AG04450 (cell line): ENCODE data around the gene CREG1. TPM values are rescaled to one million over a fixed set of nuclear protein-coding genes. Genes with fewer than 3 reads are reported as not detected.

Experiments
- CTCF ChIA-PET: fragments of 300-600, 350-600 bp; formaldehyde crosslinking; extraction: SDS; loops from one replicate; lab custom pipeline; 2022; ENCODE audit warnings: antibody characterized with exemption, inconsistent platforms; lab: Charles Lee
- POLR2A ChIA-PET: fragments of 350-600 bp; formaldehyde crosslinking; extraction: SDS; loops from one replicate; lab custom pipeline; 2021; ENCODE audit warnings: antibody characterized with exemption, inconsistent platforms; lab: Yijun Ruan, JAX
- DNase-seq: peaks from one replicate; pipeline ENCODE4 v3.0.0-alpha.2; 2011; ENCODE audit warnings: low read depth, low spot score
- H3K27ac ChIP-seq: one replicate; pipeline ENCODE4 v1.5.1; 2012; ENCODE audit warnings: low read depth, low read length, control low read depth
- H3K27me3 ChIP-seq: one replicate; pipeline ENCODE4 v1.6.0; 2012; ENCODE audit warnings: low read length; ENCODE audit not compliant: control insufficient read depth, insufficient read depth
- H3K4me3 ChIP-seq: 2 replicates; pipeline ENCODE4 v1.5.1; 2011; ENCODE audit warnings: mild to moderate bottlenecking, low read depth, low read length, control low read depth
- H3K9me3 ChIP-seq: 2 replicates; pipeline ENCODE4 v1.5.1; 2012; ENCODE audit warnings: low read length; ENCODE audit not compliant: control insufficient read depth, insufficient read depth
- CTCF ChIP-seq: IDR thresholded peaks from 2 replicates; pipeline ENCODE4 v1.5.1; 2011; ENCODE audit warnings: low read depth, low read length, control low read depth, inconsistent platforms
- polyA plus RNA-seq: library from polyadenylated mRNA; depleted of rRNA; stranded (reverse); fragments of >200 nt; gene quantifications from 2 replicates; pipeline ENCODE4 v1.2.3, GENCODE V29; 2011

CREG1 gene
- polyA plus RNA-seq, 1 experiment: 31.2 TPM

- TF ChIP-seq CTCF: no peak
- Histone ChIP-seq H3K27ac (no peak overlapping the region), H3K27me3 (peaks cover 6% of the 10 kb centered on the region), H3K4me3 (no peak overlapping the region), H3K9me3 (no peaks in the 10 kb centered on the region; the same call in 1 of the 2 replicates)
- ChIA-PET POLR2A (no interaction called here), CTCF (interaction anchor here (0.6 to 8.3 kb wide), 7 partner anchors 8 to 482 kb away, joined by 3 to 103 read pairs (median 5); partner anchors contain the start of gene POU2F1)
- DNase-seq: no peak
Measured at GRCh38 chr1:167548059-167548932, 5.3 kb downstream of the CREG1 start.

- ChIA-PET CTCF (no interaction called here), POLR2A (no interaction called here)
- no peak for TF ChIP-seq CTCF
- Histone ChIP-seq H3K9me3 (no peaks in the 10 kb centered on the region), H3K4me3 (no peak overlapping the region), H3K27me3 (peaks cover 3% of the 10 kb centered on the region), H3K27ac (no peak overlapping the region)
- DNase-seq: no peak
Measured at GRCh38 chr1:167546935-167547334, 6.6 kb downstream of the CREG1 start.

- no peak for TF ChIP-seq CTCF
- ChIA-PET POLR2A (no interaction called here), CTCF (interaction anchor here (1.1 kb wide), 1 partner anchor 13 kb away, joined by 3 read pairs; no protein-coding TSS in a partner anchor)
- DNase-seq: no peak
- Histone ChIP-seq H3K4me3 (no peak overlapping the region), H3K27ac (no peak overlapping the region), H3K27me3 (no peaks in the 10 kb centered on the region), H3K9me3 (no peaks in the 10 kb centered on the region)
Measured at GRCh38 chr1:167545349-167545748, 8.2 kb downstream of the CREG1 start.

- POLR2A ChIA-PET: no interaction called here
- DNase-seq: no peak
- Histone ChIP-seq H3K4me3 (no peak overlapping the region), H3K9me3 (no peaks in the 10 kb centered on the region), H3K27ac (no peak overlapping the region), H3K27me3 (no peaks in the 10 kb centered on the region)
- TF ChIP-seq CTCF: no peak
- CTCF ChIA-PET: interaction anchor here (1.4 to 1.5 kb wide), 2 partner anchors 10 to 635 kb away, joined by 3 to 7 read pairs; no protein-coding TSS in a partner anchor
Measured at GRCh38 chr1:167544447-167545093, 9.0 kb downstream of the CREG1 start.
